GM18502 (cell line): Measurements from ENCODE around the gene DIS3L.
"Not testable (repeated sequence)": the region's sequence is repeated elsewhere in the genome, so short reads cannot be mapped to it uniquely, and the experiment has no call there.

Experiments used
- ATAC-seq: cut with Tn5 transposase; IDR thresholded peaks from one replicate; pipeline ENCODE4 v1.9.1; 2021; ENCODE audit warnings: mild to moderate bottlenecking; ENCODE audit not compliant: unreplicated experiment, poor library complexity

Gene DIS3L

GRCh38 chr15:66293419-66294156 lies at the start of gene DIS3L:
TSS of gene DIS3L (plus strand) at chr15:66293568. CDS start at chr15:66293597, 29 bp downstream.
- ATAC-seq: peak; percentile 64

GRCh38 chr15:66245832-66246231 lies 47.5 kb upstream of the DIS3L start:
- not testable (repeated sequence) for ATAC-seq

GRCh38 chr15:66246937-66247336 lies 46.4 kb upstream of the DIS3L start:
- ATAC-seq: no peak

GRCh38 chr15:66249605-66250174 lies 43.7 kb upstream of the DIS3L start:
- ATAC-seq: no peak

- ATAC-seq: no peak
These were observed 42.1 kb upstream of the DIS3L start for GRCh38 chr15:66251065-66251789.

GRCh38 chr15:66251790-66252684 lies 41.3 kb upstream of the DIS3L start:
- no peak for ATAC-seq

- ATAC-seq: no peak
These were observed 40.5 kb upstream of the DIS3L start for GRCh38 chr15:66252685-66253417.

GRCh38 chr15:66253418-66254088 lies 39.8 kb upstream of the DIS3L start, which contains the start of gene MEGF11:
TSS of gene MEGF11 (minus strand) at chr15:66253750. CDS start at chr15:66128403, 125,347 bp downstream.
- no peak for ATAC-seq

GRCh38 chr15:66254089-66254950 lies 39.0 kb upstream of the DIS3L start:
- ATAC-seq: no peak

GRCh38 chr15:66254951-66255676 lies 38.3 kb upstream of the DIS3L start:
- ATAC-seq: no peak

- no peak for ATAC-seq
These were observed 36.7 kb upstream of the DIS3L start for GRCh38 chr15:66256692-66257091.

- no peak for ATAC-seq
These were observed 32.3 kb upstream of the DIS3L start for GRCh38 chr15:66261056-66261455.

GRCh38 chr15:66262837-66263236 lies 30.5 kb upstream of the DIS3L start:
- not testable (repeated sequence) for ATAC-seq

GRCh38 chr15:66264859-66265513 lies 28.4 kb upstream of the DIS3L start:
- ATAC-seq: no peak

- no peak for ATAC-seq
These were observed 23.9 kb upstream of the DIS3L start for GRCh38 chr15:66269326-66270090.

- ATAC-seq: no peak
These were observed 22.4 kb upstream of the DIS3L start for GRCh38 chr15:66270932-66271331.
